Measurements from ENCODE around the gene LRRN1. TPM values are rescaled to one million over a fixed set of nuclear protein-coding genes. Genes with fewer than 3 reads are reported as not detected.

The LRRN1 gene
- total RNA-seq, 1 experiment from 2014 or later: 0.57 TPM

DNA sequence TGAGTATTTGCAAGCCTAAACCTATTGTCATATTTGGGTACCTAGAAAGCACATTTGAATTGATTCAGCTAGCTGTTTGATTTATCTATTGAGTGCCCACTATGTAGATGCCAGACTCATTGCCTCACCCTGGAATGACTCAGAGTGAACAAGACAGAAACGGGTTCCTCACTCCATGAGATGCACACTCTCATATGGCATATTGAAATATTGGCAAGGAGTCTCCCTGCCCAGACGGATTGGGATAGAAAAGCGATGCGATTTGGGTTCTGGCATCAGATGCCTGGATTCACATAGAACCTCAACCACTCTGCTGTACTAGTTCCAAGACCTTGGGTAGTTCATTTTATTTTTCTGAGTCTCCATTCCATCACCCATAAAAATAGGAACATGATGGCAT, 22.5 kb downstream of the LRRN1 start:
- POLR2A ChIA-PET (ENCODE audit: unreplicated experiment): no interaction called here
- no peak overlapping the region for H3K27ac ChIP-seq
- no peaks in the 10 kb centered on the region for H3K9me3 ChIP-seq (ENCODE audit: insufficient read depth, low read depth)
- no peaks in the 10 kb centered on the region for H3F3A ChIP-seq (ENCODE audit: insufficient read depth, low read depth)
- H2AFZ ChIP-seq: no peak overlapping the region
- intact Hi-C loops (cut with micrococcal nuclease; ENCODE audit: unreplicated experiment): no loop called here
- no peak overlapping the region for H3K4me2 ChIP-seq
- TF ChIP-seq, protein P1, sequence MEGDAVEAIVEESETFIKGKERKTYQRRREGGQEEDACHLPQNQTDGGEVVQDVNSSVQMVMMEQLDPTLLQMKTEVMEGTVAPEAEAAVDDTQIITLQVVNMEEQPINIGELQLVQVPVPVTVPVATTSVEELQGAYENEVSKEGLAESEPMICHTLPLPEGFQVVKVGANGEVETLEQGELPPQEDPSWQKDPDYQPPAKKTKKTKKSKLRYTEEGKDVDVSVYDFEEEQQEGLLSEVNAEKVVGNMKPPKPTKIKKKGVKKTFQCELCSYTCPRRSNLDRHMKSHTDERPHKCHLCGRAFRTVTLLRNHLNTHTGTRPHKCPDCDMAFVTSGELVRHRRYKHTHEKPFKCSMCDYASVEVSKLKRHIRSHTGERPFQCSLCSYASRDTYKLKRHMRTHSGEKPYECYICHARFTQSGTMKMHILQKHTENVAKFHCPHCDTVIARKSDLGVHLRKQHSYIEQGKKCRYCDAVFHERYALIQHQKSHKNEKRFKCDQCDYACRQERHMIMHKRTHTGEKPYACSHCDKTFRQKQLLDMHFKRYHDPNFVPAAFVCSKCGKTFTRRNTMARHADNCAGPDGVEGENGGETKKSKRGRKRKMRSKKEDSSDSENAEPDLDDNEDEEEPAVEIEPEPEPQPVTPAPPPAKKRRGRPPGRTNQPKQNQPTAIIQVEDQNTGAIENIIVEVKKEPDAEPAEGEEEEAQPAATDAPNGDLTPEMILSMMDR (conservative IDR thresholded peaks at IDR 0.05): no peak
- TF ChIP-seq EZH2 (IDR thresholded peaks at IDR 0.05; ENCODE audit: low read depth): no peak
- no peaks in the 10 kb centered on the region for H3K36me3 ChIP-seq (ENCODE audit: low read depth)
- no peaks in the 10 kb centered on the region for H3K9me2 ChIP-seq (ENCODE audit: insufficient read depth)
- no peaks in the 10 kb centered on the region for H4K20me1 ChIP-seq (ENCODE audit: insufficient read depth)
- no peaks in the 10 kb centered on the region for H3K4me1 ChIP-seq (replicated peaks; ENCODE audit: insufficient read depth)
- no peaks in the 10 kb centered on the region for H3K27me3 ChIP-seq (ENCODE audit: insufficient read depth, low read depth)
- no TSS peak for BruUV-seq (replicated peaks)
- no peak for DNase-seq
- no peak overlapping the region for H3K4me3 ChIP-seq
- CTCF ChIA-PET: no interaction called here
- no peaks in the 10 kb centered on the region for H3K79me2 ChIP-seq (ENCODE audit: low read depth)

DNA sequence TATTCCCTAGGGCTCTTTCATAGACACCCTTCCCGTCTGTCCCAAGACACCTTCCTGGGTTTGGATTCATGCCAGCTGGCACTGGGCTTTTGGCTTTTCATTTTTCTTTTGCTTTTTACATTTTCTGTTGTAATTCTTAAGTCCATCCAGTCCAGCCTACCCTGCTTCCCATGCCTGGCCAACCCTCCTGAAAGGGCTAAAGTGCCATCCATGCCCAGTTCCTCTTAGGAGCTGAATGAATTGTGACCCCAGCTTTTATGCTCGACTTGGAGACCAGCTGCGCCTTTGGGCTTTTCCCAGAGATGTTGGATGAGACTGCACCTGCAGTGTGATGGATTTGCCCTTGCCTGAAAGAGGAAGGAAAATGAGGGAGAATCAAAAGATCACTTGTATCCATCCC, 25.8 kb downstream of the LRRN1 start:
- Histone ChIP-seq H3F3A (ENCODE audit: insufficient read depth, low read depth) (no peaks in the 10 kb centered on the region), H4K20me1 (ENCODE audit: insufficient read depth) (no peaks in the 10 kb centered on the region), H3K4me1 (replicated peaks; ENCODE audit: insufficient read depth) (no peaks in the 10 kb centered on the region), H3K36me3 (ENCODE audit: low read depth) (no peaks in the 10 kb centered on the region), H3K27ac (no peak overlapping the region), H3K27me3 (ENCODE audit: insufficient read depth, low read depth) (no peaks in the 10 kb centered on the region), H3K79me2 (ENCODE audit: low read depth) (no peaks in the 10 kb centered on the region), H3K9me3 (ENCODE audit: insufficient read depth, low read depth) (no peaks in the 10 kb centered on the region), H3K4me3 (no peak overlapping the region), H3K9me2 (ENCODE audit: insufficient read depth) (no peaks in the 10 kb centered on the region), H2AFZ (no peak overlapping the region), H3K4me2 (no peak overlapping the region)
- ChIA-PET POLR2A (ENCODE audit: unreplicated experiment) (no interaction called here), CTCF (no interaction called here)
- TF ChIP-seq, protein P1 (conservative IDR thresholded peaks at IDR 0.05): no peak
- no peak for TF ChIP-seq EZH2 (IDR thresholded peaks at IDR 0.05; ENCODE audit: low read depth)
- no peak for DNase-seq
- no TSS peak for BruUV-seq (replicated peaks)
- intact Hi-C loops (cut with micrococcal nuclease; ENCODE audit: unreplicated experiment): no loop called here

- Histone ChIP-seq H3K9me3 (ENCODE audit: insufficient read depth, low read depth) (no peaks in the 10 kb centered on the region), H3K4me1 (replicated peaks; ENCODE audit: insufficient read depth) (no peaks in the 10 kb centered on the region), H3F3A (ENCODE audit: insufficient read depth, low read depth) (no peaks in the 10 kb centered on the region), H3K4me3 (no peak overlapping the region), H3K79me2 (ENCODE audit: low read depth) (no peaks in the 10 kb centered on the region), H3K9me2 (ENCODE audit: insufficient read depth) (no peaks in the 10 kb centered on the region), H3K36me3 (ENCODE audit: low read depth) (no peaks in the 10 kb centered on the region), H2AFZ (no peak overlapping the region), H3K27ac (no peak overlapping the region), H3K4me2 (no peak overlapping the region), H3K27me3 (ENCODE audit: insufficient read depth, low read depth) (no peaks in the 10 kb centered on the region), H4K20me1 (ENCODE audit: insufficient read depth) (no peaks in the 10 kb centered on the region)
- no peak for DNase-seq
- TF ChIP-seq, protein P1 (conservative IDR thresholded peaks at IDR 0.05): no peak
- no peak for TF ChIP-seq EZH2 (IDR thresholded peaks at IDR 0.05; ENCODE audit: low read depth)
- ChIA-PET POLR2A (ENCODE audit: unreplicated experiment) (no interaction called here), CTCF (no interaction called here)
- intact Hi-C loops (cut with micrococcal nuclease; ENCODE audit: unreplicated experiment): no loop called here
- no TSS peak for BruUV-seq (replicated peaks)
Measured at GRCh38 chr3:3826521-3826920, 27.3 kb downstream of the LRRN1 start.

All from PC-9 (cell line).